Renal cortical epithelial cell (primary cell): ENCODE results near the gene TRAK1. TPM values are rescaled to one million over a fixed set of nuclear protein-coding genes. Genes with fewer than 3 reads are reported as not detected.

Experiments
- DNase-seq: peaks from one replicate; pipeline ENCODE4 v3.0.0-alpha.2; 2011; ENCODE audit warnings: low read depth
- total RNA-seq: library from RNA; depleted of rRNA; stranded (reverse); fragments of >200 nt; gene quantifications from 2 replicates; pipeline ENCODE4 v1.2.3, GENCODE V29; 2014

Gene TRAK1
- total RNA-seq, 1 donor from 2014 or later = 84.4 TPM

DNA sequence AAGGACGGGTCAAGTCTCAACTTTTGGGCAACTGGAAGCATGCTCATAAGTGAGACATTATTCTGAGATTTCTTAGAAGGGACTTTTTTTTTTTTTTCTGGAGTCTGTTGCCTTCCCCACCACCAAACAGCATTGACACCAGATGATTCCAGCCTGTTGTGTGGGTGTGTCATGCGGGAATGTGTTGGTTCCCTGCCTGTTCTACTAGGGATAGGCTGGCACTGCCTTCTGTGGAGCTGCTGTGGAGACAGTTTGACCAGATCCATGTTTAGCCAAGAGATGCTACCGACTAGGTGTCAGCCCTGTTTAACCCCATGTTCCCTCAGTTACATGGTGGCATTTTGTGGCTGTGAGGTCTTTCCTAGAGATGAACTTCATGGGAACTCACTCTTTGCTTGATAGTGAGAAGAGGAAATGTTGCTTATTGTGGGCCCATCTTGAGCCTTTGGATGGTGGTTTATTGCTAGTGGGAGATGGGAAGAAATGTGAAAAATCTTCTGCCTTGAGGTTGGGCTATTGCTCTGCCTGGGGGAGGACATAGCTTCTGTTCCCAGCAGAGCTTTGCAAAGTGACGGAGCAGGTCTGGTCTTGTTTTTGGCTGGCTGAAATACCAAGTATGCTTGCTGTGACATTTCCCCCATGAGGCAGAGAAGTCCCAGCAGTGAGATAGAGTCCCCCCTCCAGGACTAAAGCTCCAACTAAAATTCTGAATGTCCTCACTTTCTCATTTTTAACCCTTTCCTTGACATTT lies 31.3 kb downstream of the TRAK1 start:
- DNase-seq = no peak

DNA sequence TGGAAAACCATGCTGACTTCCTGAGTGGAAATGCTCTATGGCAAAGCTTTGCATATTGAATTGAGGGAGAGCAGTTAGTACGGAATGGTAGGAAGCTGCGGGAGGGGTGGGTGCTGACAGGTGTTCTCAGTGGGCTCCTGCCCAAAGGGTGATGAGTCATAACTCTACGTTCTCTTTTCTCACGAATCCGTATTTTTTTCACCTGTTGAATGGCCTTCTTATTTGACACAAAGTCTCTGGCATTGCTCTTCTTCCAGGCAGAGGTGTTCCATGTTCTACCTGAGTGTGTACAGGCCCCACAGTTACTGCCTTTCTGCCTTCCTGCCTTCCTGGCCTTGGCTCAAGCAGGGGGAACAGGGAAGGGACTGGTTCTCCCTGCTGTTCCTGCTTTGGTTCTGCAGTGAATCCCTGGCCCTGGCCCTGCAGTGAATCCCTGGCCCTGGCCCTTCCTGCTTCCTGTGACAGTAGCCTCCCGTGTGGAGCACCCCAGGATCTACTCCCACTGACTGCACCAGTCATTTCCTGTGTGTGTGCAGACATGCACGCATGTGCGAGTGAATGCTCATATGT lies 31.9 kb downstream of the TRAK1 start:
- no peak for DNase-seq

DNA sequence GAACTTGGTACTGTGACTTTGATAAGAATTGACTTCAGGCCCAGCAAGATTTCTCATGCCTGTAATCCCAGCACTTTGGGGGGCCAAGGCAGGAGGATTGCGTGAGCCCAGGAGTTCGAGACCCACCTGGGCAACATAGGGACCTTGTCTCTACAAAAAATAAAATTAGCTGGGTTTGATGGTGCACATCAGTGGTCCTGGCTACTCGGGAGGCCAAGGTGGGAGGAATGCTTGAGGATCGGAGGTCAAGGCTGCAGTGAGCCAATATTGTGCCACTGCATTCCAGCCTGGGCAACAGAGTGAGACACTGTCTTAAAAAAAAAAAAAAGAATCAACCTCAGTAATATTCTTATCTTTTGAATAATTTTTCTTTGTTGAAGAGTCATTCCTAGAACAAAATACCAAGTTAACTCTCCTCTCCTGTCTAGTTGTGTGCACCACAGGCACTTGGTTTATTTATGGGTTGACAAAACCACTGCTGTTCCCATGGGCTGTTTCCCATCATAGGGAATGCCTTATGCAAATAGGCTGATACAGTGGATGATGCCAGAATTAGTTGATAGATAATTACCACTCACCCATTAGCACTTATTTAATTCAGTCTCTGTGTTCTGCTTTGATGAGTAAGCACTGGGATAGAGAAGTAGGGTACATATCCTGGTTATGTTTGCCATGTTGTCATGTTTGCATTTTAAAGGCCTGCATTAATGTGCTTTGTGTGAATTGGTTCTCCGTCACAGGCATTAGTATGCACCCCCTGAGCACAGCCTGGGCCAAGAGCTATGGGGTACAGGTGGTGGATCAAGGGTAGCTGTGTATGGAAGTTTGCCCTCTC lies 32.9 kb downstream of the TRAK1 start:
- no peak for DNase-seq

- no peak for DNase-seq
Measured at GRCh38 chr3:42127226-42127625, 36.1 kb downstream of the TRAK1 start.

GRCh38 chr3:42128526-42128925 lies 37.4 kb downstream of the TRAK1 start:
- no peak for DNase-seq

DNA sequence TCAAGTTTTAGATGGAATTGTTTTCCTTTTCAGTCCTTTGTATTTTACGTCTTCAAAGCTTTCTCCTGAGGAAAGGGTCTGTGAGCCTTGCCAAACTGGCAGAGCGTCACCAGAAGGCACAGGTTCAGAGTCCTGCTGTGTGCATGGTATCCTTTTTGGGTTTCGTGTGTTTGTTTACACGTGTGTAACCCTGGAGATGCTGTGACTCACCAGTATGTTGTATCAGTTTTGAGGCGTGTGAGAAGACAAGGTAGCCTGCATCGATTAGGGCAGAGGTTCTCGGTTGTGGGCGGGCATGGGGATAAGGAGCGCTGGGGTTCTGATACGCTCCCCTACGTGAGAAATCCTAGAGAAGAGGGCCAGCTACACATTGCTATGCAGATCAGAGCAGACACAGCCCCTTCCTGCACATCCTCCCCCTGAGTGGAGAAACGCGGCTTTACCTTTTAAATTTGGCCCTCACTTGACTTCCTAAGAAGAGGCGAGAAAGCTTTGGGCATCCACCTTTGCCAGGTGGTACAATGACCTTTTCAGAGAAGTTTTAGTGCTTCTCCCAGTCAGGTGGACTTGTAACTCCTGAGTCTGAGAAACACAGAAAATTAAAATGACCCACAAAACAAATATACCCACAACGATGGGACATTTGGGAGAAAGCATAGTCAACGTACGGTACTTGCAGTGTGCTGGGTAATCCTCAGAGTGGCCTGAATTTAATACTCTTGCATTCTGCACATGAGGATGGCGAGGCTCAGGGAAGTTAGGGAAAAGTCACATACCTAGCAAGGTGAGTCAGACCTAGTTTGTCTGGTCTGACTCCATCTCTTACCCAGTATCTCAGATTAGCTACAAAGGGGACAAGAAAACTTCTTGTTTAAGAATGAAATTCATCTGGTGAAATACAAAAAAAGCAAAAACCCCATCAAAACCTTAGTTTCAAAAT lies 38.1 kb downstream of the TRAK1 start:
- peak; percentile 36 for DNase-seq

DNA sequence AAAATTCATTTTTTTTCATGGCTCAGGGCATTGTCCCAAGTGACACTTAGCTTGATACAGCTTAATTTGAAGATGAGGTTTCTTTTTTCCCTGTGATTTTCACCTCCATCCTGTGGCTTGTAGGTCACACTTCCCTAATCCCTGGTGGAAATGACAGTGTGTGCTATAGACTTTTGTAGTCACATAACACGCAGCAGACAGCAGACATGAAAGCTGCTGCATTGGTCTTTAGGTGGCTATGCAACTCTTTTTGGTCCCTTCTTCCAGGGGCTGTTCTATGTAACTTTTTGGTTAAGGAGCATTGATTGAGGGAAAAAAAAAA lies 38.8 kb downstream of the TRAK1 start:
- no peak for DNase-seq

DNA sequence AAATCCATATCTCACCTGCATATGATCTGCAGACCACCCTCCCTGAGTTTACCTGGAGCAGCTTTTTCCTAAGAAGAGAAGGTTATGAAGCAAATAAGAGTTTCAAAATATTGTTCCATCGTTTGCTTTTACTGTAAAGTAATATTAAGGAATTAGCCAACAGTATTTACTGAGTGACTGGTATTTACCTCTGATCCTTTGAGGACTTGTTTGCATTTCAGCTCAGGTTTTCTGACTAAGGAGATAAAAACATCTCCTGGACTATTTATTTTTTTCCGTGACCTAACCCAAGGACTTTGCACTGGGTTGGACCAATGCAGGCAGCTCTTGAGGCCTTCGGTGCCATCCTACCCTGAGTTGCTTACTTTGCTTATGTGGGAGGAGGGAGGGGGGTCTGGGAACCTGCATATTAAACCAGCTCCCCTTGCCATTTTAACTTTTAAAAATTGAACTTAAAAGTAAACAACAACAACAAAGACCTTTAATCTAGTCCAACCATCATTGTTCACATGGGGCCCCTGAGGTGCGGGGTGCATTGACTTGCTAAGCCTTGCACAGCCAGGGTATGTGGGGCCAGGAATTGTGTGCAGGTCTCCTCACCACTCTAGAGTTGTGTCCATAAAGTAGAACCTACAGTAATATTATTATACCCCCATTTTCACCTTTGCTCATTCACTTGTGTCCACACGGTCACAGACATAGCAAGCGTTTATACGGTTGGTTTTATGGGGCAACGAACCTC lies 39.3 kb downstream of the TRAK1 start:
- no peak for DNase-seq

- DNase-seq = no peak
Measured at GRCh38 chr3:42133500-42134298, 42.5 kb downstream of the TRAK1 start.

DNA sequence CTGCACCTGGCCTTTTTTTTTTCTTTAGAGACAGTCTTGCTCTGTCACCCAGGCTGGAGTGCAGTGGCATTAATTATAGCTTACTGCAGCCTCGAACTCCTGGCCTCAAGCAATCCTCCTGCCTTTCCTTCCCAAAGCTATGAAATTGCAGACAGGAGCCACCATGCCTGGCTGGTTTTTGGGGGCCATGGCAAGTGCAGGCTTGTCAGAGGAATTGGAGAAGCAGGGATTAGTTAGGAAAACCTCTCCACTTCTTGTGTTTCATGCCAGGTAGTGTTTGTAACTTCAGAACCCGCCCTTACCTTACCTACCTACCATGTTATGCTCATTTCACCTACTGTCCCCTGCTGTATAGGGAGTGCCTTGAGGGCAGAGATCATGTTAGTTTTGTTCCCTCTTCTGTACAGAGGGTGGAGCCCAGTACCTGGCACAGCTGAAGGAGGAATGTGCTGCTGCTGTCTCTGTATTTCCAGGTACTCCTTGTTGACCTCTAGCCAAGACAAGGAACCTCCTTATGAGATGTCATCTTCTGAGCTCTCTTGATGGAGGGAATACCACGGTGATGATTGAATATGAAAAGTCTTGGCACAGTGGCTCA lies 43.8 kb downstream of the TRAK1 start:
- DNase-seq = no peak

DNA sequence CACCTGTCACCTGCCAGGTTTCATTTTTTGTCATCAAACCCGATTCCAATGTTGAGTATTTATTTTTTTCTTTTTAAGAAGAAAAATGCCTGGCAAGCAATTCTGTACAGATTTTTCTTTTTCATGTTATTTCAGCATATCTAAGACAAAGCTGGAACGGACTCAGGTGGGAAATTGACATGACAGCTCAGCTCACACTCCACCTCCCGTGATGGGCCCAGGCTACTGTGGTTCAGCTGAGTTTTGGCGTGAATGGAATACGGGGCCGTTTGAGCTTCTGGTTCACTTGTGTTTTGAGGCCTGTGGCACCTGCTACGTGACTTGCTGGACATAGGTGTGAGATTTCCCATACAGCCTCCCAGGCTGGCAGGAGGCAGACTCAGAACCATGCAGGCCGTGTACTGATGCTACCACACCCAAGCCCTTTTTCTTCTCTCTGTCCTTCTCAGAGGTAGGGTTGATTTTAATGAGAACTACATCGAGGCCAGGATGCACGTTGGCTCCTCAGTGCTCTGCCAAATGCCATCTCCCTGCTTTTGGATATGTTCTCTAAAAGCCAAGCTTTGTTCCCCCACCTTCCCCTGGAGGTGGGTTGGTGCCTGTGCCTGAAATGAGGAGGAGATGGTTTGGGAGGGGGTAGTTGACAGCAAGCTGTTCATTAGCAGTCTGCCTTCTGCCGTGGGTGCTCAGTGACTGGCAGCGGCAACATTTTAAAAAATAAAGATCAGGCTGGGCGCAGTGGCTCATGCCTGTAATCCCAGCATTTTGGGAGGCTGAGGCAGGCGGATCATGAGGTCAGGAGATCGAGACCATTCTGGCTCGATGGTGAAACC lies 48.7 kb downstream of the TRAK1 start:
- DNase-seq = no peak

DNA sequence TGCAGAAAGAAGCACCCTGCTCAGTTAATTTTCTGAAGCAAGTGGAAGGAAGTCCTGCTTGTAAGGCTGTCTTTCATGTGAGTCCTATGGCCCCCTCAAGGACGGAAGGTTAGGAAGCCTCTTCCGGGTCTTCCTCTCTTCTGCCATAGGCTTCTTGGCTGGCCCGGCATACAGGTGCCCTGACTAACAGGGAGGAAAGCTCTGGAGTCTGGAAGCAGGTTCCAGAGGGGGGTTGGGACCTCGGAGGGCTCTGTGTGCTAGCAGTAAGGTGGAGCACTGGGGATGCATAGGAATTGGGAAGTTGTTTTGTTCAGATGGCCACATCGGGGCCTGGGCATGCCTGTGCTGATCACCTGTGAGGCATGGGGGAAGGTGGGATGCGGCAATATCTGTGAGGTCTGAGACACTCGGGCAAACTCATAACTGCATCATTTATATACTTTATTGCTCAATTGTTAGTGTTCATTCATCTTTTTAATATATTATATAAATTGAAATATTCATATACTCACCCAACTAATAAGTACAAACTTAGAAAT lies 49.6 kb downstream of the TRAK1 start:
- DNase-seq = no peak

GRCh38 chr3:42143440-42143839 lies 52.3 kb downstream of the TRAK1 start:
- no peak for DNase-seq

DNA sequence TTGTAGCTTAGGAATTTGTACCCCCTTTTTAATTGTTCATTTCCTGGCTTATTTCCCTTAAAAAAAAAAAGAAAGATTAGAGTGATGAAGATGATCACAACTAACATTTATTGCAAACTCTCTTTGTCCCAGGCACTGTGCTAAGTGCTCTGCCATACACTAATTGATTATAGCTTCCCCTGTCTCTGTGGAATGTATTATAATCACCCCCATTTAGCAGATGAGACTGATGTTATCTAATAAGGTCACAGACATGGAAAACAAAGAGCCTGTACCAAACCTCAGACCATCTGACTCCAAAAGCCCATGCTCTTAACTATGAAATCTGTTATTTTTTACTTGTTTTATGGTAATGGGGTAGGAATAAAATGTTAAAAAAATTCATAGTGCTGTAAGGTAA lies 53.1 kb downstream of the TRAK1 start:
- DNase-seq = no peak

GRCh38 chr3:42148086-42148848 lies 57.1 kb downstream of the TRAK1 start:
- no peak for DNase-seq

DNA sequence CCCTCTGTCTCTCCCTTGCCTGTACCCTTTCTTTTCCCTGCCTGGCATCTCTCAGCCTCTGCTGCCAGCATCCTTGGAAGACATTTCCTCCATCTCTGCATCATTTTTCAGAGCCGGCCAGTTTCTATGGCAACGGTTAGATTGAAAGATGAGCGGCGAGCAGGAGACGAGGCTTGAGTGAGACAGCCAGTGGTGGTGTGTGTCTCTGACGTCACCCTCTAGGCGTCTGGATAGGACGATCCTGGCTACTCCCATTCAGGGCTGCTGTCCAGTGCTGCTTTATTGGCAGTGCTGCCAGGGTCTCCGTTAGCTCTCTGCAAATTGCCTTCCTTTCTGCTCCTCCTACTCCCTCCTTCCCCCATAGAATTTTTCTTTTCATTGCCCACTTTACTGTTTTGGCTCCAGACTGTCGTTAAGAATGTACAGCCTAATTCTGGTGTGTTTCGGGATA lies 57.9 kb downstream of the TRAK1 start:
- DNase-seq = peak; percentile 40

DNA sequence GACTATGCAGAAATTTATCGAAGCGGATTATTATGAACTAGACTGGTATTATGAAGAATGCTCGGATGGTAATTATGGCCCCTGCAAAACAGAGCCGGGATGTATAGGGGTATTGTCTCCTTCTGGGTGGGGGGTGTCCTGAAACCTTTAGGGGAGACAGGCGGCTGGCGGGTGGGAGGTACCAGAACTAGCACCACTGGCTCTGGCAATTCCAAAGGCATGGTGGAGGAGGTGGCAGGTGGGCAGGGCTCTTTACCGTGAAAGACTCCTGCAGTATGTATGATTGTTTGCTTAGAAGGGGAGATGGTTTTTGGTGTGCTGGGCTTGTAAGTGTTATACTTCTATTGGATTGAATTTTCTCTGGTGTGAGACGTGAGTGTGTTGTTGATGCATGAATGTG lies 58.4 kb downstream of the TRAK1 start:
- DNase-seq = no peak

DNA sequence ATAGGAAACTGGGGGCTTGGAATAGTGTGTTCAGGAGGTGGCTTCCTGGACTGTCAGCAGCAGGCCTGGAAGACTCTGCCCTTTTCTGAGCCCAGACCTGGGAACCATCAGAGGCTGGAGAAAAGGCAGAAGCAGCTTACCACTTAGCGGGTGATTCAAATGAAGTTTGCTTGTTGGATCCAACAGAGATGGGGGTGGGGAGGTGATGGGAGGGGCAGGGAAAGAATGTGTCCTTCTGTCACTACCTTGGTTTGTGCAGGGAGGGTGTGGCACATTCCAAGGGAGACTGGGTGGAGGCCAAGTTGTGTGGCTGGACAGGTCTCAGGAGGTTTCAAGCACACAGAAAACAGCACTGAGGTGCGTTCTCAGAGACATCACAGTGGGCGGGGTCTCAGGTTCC lies 58.8 kb downstream of the TRAK1 start:
- DNase-seq = peak; percentile 49
